A549 treated with CpdA at 1 μM for 4 hours (cell line): ENCODE data around the gene COBL. TPM values are rescaled to one million over a fixed set of nuclear protein-coding genes. Genes with fewer than 3 reads are reported as not detected.

Source experiments
- total RNA-seq: library from RNA; stranded (reverse); fragments of 200-300 nt; extraction: Qiagen RNA extraction; gene quantifications from 5 replicates; pipeline ENCODE4 v1.2.3, GENCODE V29; 2022; ENCODE audit warnings: low read depth

The COBL gene
- 4.0 to 4.7 TPM (median 4.5 TPM) in 5 replicates for total RNA-seq

DNA sequence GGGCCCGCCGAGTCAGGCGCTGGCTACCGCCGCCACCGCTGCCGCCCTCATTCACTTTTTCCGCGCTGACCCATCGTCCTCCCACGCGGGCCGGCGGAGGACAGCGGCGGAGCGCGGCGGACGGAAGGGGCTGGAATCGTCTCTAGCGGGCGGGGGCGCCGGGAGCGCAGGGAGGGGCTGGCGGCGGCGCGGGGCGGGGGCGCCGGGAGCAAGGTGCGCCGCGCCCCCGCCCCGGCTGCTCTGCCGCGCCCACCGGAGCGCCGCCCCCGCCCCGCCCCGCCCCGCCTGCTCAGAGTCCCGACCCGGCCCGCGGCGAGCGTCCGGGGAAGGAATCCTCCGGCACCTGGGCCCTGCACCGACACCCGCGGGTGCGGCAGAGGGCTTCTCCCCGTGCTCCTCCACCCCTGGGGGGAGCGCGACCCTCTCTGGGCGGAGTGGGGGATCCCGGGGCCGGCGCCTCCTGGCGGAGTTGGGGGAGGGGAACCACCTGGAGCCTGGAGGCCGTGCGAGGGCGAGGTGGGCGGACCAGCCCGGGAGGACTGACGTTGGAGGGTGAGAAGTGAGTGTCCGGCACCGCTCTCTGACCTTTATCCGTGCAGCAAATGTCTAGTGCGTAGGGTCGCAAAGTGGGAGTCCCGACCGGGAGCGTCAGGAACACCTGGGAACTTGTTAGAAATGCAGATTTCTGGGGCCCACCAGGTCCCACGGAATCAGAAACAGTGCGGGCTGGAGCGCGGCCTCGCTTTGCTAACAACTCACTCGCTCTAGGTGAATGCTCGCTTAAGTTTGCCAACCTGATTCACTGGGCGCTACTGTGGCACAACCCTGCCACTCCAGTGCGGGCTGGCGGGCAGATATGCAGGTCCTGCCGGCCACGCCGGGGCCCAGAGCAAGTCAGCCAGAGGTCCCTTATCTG is at the start of gene COBL:
Gene COBL (minus strand): TSS at position 144 of the 916 bp plus-strand sequence. CDS start 176 bp downstream, outside the sequence.

